ENCODE measurements around the gene TAGAP.

The TAGAP gene

GRCh38 chr6:159071843-159072769, 27.3 kb upstream of the TAGAP start:
- in situ Hi-C loops (cut with MboI; ENCODE audit: low sequenced_read_pairs), result no loop called here

- in situ Hi-C loops (cut with MboI; ENCODE audit: low sequenced_read_pairs), result no loop called here
These were observed 24.2 kb upstream of the TAGAP start for GRCh38 chr6:159068904-159069578.

- in situ Hi-C loops (cut with MboI; ENCODE audit: low sequenced_read_pairs), result no loop called here
These were observed 22.5 kb upstream of the TAGAP start for GRCh38 chr6:159067334-159067733.

- in situ Hi-C loops (cut with MboI; ENCODE audit: low sequenced_read_pairs), result no loop called here
These were observed 21.7 kb upstream of the TAGAP start for GRCh38 chr6:159066483-159066882.

- in situ Hi-C loops (cut with MboI; ENCODE audit: low sequenced_read_pairs), result no loop called here
These were observed 21.1 kb upstream of the TAGAP start for GRCh38 chr6:159065759-159066329.

- in situ Hi-C loops (cut with MboI; ENCODE audit: low sequenced_read_pairs), result no loop called here
These were observed 20.3 kb upstream of the TAGAP start for GRCh38 chr6:159065091-159065490.

- in situ Hi-C loops (cut with MboI; ENCODE audit: low sequenced_read_pairs), result no loop called here
These were observed 19.7 kb upstream of the TAGAP start for GRCh38 chr6:159064477-159064876.

- in situ Hi-C loops (cut with MboI; ENCODE audit: low sequenced_read_pairs), result no loop called here
These were observed 18.8 kb upstream of the TAGAP start for GRCh38 chr6:159063549-159063948.

GRCh38 chr6:159062976-159063375, 18.2 kb upstream of the TAGAP start:
- in situ Hi-C loops (cut with MboI; ENCODE audit: low sequenced_read_pairs), result no loop called here

- in situ Hi-C loops (cut with MboI; ENCODE audit: low sequenced_read_pairs), result no loop called here
These were observed 17.8 kb upstream of the TAGAP start for GRCh38 chr6:159062564-159062945.

GRCh38 chr6:159061805-159062563, 17.2 kb upstream of the TAGAP start:
- in situ Hi-C loops (cut with MboI; ENCODE audit: low sequenced_read_pairs), result no loop called here

- in situ Hi-C loops (cut with MboI; ENCODE audit: low sequenced_read_pairs), result no loop called here
These were observed 16.4 kb upstream of the TAGAP start for GRCh38 chr6:159061146-159061545.

GRCh38 chr6:159059885-159060506, 15.2 kb upstream of the TAGAP start:
- in situ Hi-C loops (cut with MboI; ENCODE audit: low sequenced_read_pairs), result no loop called here

GRCh38 chr6:159059141-159059540, 14.3 kb upstream of the TAGAP start:
- in situ Hi-C loops (cut with MboI; ENCODE audit: low sequenced_read_pairs), result no loop called here

- in situ Hi-C loops (cut with MboI; ENCODE audit: low sequenced_read_pairs), result no loop called here
These were observed 12.1 kb upstream of the TAGAP start for GRCh38 chr6:159056899-159057298.

GRCh38 chr6:159056432-159056831, 11.6 kb upstream of the TAGAP start:
- in situ Hi-C loops (cut with MboI; ENCODE audit: low sequenced_read_pairs), result no loop called here

- in situ Hi-C loops (cut with MboI; ENCODE audit: low sequenced_read_pairs), result no loop called here
These were observed 11.2 kb upstream of the TAGAP start for GRCh38 chr6:159056003-159056402.

- in situ Hi-C loops (cut with MboI; ENCODE audit: low sequenced_read_pairs), result no loop called here
These were observed 9.1 kb upstream of the TAGAP start for GRCh38 chr6:159053781-159054398.

GRCh38 chr6:159052720-159053119, 7.9 kb upstream of the TAGAP start:
- in situ Hi-C loops (cut with MboI; ENCODE audit: low sequenced_read_pairs), result no loop called here
